AG08395 (cell line): ENCODE measurements around the gene AMOTL1.

Experiments used
- DNase-seq: peaks from one replicate; pipeline ENCODE4 v3.0.0; 2012; ENCODE audit warnings: mixed read lengths, low spot score

Gene AMOTL1, protein sequence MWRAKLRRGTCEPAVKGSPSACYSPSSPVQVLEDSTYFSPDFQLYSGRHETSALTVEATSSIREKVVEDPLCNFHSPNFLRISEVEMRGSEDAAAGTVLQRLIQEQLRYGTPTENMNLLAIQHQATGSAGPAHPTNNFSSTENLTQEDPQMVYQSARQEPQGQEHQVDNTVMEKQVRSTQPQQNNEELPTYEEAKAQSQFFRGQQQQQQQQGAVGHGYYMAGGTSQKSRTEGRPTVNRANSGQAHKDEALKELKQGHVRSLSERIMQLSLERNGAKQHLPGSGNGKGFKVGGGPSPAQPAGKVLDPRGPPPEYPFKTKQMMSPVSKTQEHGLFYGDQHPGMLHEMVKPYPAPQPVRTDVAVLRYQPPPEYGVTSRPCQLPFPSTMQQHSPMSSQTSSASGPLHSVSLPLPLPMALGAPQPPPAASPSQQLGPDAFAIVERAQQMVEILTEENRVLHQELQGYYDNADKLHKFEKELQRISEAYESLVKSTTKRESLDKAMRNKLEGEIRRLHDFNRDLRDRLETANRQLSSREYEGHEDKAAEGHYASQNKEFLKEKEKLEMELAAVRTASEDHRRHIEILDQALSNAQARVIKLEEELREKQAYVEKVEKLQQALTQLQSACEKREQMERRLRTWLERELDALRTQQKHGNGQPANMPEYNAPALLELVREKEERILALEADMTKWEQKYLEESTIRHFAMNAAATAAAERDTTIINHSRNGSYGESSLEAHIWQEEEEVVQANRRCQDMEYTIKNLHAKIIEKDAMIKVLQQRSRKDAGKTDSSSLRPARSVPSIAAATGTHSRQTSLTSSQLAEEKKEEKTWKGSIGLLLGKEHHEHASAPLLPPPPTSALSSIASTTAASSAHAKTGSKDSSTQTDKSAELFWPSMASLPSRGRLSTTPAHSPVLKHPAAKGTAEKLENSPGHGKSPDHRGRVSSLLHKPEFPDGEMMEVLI

DNA sequence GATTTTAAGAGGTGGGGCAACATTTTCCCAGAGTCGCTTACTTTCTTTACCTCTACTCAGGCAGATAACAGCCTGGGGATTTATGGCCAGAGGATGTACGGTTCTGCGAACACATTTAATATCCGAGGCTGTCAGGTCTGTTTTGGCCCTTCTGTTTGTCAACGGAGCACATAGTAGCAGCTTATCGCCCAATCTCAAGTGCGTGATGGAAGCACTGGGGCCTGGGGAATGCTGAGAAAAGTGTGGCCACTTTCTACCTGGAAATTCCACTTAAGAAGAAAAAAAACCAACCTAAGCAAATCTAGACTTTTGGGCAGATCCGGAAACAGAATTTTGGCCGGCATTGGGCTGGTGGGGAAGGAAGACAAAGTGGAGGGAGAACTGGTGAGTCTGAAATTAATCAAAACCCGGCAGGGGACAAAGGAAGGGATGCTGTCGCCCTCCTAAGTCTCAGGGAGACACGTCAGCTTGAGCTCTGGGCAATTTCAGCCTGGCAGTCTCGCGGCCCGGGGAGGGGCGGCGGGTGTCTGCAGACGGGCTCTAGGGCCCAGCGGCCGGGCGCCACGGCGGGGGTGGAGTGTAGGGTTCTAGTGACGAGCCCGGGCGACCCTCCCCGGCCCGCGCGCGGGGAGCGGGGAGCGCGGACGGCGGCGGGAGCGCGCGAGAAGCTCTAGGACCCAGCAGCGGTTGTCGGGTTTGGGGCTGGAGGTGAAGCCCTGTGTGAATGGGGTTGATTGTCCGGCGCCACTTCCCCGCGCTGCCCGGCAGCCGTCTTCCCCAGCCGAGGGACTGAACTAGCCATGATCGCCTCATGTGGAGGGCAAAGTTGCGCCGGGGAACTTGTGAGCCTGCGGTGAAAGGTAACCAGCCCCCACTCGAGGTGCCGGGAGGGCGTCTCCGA is at the start of gene AMOTL1:
Gene AMOTL1, plus strand, starts transcription at position 656 of the 901 bp plus-strand sequence. Its CDS starts 156 bp downstream, at position 812.
- DNase-seq = peak; percentile 85

DNA sequence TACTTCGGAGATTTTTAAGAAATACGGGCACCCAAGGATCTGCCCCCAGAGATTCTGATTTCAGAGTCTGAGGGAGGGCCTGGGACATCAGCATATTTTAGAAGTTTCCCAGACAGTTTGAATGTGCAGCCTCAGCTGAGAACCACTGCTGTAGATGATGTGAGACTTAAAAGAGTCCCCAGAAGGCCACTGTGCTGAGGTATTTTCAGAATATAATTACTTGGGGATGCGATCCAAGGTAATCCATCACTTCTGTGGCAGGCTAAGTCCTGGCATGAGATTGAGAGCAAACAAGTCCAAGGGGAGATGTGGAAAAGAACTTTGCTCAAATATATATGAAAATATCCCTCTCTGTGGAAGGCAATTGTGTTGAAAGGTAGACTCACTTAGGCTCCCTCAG is 48.3 kb upstream of the AMOTL1 start:
- no peak for DNase-seq

DNA sequence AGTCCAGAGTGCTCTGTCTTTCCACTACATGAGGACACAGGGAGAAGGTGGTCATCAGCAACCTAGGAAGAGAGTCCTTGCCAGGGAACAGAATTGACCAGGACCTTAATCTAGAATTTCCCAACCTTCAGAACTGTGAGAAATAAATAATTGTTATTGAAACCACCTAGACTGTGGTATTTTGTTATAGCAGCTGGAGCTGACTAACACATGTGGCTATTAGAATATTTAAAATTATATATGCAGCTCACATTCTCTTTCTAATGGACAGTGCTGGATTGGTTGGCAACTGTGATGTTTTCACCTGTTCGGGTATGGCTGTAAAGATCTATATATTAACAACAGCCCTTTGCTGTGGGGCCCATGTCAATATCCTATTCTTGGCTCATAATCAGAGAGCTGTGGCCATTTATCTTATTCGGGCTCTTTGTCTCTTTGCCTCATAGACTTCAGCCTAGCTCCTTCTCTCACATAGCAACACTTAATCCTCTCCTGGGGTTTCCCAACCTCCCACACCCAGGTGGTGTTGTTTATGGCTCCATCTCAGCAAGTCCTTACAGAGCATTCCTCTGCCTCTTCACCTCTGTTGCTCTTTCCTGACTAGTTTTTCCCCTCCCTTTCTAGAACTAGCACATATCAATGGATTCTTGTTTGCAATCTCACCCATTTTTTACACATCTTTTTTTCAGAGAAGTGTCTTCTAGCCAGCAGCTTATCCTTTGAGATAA is 46.4 kb upstream of the AMOTL1 start:
- no peak for DNase-seq

DNA sequence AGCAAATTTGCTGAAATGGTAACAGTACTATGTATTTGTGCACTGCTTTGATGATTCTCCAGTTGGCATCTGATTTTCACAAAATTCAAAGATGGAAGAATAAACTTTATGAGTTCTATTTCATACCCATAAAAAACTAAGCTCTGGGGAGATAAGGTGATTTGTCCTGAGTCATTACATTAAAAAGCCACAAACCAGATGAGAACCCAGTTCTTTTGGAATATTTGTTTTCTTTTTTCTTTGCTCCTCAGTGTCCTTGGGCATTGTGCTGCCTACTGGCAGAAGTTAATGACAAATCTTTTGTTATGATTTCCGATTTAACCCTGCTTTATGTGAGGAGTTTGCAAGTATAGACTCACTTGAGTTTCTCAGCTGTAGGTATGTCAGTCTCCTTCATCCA is 45.4 kb upstream of the AMOTL1 start:
- no peak for DNase-seq

DNA sequence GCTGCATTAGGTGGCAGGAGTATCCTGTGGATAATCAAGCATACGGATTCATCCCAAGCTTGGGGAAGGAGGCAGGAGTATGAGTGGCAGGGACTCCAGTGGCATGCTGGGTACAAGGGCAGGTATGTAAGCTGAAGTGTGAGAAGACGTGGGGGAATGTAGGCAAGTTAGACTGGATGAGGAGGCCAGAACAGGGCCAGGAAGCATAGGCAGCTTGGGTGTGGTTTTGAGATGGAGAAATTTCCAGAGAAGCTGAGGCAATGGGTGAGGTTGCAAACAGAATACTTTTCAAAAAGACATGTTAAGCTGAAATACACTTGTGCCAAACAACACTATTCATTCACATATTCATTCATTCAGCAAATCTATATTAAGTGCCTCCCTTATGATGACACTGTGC is 43.1 kb upstream of the AMOTL1 start:
- DNase-seq = no peak

DNA sequence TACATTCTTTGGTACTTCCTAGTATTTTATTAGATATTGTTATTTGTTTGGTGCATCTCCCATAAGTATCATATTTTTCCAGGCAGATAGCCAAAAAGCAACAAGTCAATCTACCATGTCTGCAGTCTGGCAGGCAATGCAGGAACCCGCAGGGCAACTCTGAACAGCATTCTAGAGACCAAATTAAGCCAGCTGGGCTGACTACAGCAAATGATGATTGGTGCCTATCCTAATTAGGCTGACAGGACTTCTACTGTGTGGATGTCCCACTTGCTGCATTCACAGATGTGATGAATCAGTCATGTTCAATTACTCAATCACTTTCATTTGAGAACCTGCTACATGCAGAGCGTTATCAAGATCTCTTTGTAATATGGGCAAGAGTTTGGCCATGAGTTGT is 40.3 kb upstream of the AMOTL1 start:
- no peak for DNase-seq

DNA sequence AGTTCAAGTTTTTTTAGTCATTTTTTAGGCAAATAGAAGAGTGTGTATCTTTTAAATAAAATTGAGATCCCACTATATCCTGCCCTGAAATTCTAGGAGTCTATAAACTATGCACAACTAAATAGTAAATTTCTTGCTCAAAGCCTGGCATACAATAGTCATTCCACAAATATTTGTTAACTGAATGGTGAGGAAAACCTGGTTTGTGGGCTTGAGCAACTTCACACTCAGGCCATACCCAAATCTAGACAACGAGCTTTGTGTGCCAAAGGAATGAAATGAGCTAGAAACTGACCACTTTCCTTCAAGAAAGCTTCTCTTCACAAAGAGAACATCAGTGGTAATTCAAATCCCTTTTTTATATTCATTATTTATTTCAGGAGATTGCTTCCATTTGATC is 39.6 kb upstream of the AMOTL1 start:
- DNase-seq = peak; percentile 71

DNA sequence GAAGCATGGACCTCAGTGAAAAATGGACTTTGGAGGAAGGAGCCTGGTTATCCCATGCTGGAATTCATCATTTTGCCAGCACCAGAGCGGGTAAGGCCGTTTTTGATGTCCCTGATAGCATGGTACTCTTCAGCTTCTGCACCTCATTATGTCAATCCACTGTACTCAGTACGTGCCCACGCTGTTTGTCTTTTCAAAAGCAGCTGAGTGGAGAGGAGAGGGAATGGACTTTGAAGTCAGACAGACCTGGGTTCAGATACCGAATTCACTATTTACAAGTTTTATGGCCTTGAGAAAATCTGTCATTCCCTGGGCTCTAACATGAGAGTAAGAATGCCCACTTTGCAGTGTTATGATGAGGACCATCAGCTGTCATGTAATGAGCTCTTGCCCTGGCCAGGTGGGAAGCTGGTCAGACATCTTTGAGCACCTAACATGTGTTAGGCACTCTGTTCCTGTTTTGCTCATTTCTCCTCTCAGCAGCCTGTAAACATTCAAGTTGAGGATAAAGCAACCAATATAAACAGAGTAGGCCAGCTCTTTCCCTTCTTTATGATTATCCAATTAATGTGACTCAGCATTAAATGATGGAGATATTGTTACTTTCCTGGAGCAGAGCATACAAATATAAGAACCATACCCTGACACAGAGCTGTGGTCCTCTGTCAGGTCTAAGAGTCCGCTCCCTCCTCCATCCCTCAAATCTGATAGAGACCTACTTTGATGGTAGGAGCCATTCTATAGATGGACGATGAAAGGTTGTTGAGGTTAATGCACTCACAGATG is 39.0 kb upstream of the AMOTL1 start:
- no peak for DNase-seq

DNA sequence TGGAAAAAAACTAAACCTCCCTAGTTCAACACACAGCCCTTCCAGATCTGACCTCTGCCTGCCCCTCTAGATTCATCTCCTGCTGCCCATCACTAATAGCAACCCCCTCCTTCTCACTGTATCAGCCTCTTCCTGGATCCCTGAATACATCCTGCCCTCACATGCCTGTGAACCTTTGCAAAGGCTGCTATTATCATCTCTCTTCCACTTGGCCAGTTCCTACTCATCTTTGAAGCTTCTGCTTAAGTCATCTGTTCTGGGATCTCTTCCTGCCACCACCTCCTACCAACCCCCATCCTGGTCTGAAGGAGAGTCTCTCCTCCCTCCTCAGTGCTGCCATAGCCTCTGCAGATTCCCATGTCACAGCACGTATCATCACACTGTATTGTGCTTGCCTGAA is 38.0 kb upstream of the AMOTL1 start:
- DNase-seq = no peak

DNA sequence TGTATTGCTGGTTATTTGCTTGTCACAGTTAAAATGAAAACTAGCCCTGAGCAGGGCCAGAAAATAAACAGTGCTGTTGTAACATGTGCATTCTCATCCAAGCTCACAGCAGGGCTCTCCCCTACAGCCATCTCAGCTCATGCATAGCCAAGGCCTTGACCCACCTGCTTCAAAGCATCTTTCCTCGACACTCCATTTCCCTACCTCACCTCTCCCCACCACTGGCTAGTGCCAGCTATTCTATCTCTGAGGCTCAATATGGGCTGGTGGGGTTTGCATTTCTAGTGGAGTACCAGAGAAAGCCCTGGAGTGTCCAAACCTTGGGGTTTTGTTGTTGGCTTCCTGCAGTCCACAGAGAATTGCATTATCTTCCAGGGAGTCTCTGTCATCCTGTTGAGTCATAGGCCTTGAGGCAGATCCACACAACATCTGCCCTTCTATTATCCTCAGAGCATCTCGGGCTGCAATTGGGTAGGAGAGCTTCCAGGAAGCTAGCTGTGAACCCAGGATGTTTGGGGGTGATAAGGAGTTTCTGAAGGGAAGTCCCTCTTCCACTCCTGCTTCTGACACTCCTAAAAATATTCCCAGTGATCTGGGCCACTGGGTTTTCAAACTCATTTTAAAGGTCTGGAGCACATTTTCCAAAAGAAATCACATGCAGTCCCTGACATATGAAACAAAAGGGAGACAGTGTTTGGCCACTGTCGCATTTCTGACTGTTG is 36.1 kb upstream of the AMOTL1 start:
- peak; percentile 93 for DNase-seq

DNA sequence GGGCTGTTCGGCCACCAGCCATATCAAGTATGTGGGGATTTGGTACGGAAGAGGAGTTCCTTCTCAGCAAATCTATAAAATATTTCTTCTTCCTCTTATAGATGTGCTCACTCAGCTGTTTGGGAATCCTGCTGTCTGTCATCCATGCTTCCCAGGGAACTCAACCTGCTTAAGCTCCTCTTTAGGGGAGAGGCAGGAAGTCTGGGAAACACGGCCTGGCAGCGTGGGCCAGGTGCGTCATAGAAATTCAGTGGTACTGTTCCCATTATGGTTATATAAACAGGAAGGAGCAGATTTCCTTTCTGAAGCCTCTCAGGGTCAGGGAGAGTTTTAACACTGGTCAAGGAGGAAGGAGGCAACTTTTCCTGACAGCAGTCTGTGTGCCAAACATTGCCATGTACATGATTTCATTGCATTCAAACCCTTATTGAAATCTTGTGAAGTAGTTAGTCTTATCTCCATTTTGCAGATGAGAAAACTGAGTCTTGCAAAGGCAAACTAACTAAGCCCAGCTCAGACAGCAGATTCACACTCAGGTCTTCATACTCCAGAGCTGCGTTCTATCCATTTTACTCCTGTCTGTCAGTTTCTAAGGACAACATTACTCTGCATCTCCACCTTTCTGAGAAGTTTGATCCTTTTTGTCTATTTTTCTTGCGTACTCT is 35.4 kb upstream of the AMOTL1 start:
- DNase-seq = peak; percentile 39

DNA sequence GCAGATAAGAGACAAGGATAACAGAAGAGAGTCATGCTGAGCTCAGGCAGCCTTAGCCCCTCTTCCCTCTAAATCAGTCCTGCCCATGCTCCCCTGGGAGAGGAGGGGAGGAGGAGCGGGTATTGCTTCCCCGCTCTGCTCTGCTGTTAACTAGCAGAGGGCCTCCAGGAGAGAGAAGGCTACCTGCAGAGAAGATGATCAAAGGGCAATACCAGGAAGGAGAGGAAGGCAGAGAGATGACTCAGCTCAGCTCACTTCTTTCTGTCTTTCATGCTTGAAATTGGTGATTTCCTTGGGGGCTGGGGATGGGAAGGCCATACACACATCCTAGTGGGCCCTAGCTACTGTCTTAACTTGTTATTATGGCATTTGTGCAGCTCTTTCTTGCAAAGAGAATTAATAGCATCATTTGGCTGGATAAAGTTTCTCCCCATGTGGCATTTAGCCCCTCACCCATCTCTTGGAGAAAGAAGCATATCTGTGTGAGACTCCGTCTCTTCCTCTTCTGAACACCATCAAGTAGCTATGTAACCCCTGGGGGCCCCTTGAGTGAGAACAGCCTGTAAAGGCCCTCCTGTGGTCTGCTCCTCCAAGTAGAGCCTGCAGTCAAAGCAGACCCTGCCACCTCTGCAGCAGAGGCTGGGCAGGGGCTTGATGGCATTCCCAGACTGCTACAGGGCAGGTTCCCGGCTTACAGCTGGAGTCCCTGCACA is 33.4 kb upstream of the AMOTL1 start:
- DNase-seq = no peak

DNA sequence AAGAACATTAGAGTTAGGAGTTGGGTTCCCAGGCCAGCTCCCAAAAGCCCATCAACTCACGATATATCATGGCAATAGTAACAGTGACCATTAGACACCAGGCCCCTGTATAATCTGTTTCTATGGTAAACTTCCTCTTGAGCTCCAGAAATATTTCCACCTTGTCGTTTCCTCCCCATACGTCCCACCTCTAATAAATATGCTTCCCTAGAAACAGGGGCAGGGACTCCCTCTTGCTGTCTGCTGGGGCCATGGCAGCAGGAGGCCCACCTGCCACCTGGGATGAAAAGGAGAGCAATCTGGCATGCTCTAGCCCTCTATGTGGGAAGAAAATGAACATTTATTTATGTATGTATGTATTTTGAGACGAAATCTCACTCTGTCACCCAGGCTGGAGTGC is 32.2 kb upstream of the AMOTL1 start:
- DNase-seq = no peak

DNA sequence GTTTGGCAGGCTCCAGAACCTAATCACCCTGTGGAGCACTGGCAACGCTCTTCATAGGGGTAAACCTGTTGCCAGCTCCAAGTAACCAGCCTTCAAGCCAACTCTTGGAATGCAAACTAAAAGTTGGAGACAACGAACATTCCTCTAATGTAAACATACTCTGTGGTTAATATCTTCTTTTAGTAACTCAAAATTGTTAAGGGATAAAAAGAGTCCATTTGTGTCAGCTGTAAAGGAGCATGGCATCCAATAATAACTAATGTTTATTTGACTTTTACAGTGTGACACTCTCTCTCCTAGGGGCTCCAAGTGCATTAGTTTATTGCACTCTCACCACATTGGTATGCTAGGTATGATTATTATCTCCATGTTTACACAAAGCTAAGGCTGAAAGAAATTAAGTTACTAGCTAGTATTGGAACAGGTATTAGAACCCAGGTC is 31.0 kb upstream of the AMOTL1 start:
- DNase-seq = no peak

DNA sequence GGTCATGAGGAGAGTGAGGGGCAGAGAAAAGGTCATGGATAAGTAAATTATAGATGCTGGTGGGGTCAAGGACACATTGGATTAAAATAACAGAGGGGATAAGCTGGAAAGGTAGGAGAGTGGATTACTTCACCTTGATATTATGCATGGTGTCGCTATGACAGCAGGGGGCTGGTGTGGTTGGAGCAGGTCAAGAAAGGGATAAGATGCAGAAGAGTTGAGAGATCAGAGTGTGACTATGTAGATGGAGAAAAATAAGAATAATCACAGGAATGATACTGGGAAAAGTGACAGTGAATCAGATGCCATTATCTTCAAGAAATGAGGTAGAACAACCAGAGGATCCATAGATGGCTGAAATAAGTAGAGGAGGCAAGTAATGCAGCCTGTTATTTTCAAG is 29.4 kb upstream of the AMOTL1 start:
- no peak for DNase-seq

DNA sequence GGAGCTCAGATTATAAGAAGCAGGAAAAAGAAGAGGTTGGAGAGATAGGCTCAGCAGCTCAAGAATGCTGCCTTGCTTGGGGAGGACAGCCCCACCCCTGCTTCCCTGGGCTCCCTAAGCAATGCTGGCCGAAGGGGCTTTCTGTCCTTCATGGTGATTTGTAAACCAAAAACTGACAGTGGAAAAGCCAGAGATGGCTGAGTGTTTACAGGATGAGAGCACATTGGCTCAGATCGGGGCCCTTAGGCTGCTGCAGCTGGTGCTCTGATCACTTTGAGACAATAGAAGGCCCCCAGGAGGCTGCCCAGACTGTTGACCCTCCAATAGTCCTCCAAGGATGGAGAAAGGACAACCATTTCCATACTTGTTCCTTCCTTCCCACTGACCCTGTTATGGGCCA is 28.8 kb upstream of the AMOTL1 start:
- DNase-seq = no peak

DNA sequence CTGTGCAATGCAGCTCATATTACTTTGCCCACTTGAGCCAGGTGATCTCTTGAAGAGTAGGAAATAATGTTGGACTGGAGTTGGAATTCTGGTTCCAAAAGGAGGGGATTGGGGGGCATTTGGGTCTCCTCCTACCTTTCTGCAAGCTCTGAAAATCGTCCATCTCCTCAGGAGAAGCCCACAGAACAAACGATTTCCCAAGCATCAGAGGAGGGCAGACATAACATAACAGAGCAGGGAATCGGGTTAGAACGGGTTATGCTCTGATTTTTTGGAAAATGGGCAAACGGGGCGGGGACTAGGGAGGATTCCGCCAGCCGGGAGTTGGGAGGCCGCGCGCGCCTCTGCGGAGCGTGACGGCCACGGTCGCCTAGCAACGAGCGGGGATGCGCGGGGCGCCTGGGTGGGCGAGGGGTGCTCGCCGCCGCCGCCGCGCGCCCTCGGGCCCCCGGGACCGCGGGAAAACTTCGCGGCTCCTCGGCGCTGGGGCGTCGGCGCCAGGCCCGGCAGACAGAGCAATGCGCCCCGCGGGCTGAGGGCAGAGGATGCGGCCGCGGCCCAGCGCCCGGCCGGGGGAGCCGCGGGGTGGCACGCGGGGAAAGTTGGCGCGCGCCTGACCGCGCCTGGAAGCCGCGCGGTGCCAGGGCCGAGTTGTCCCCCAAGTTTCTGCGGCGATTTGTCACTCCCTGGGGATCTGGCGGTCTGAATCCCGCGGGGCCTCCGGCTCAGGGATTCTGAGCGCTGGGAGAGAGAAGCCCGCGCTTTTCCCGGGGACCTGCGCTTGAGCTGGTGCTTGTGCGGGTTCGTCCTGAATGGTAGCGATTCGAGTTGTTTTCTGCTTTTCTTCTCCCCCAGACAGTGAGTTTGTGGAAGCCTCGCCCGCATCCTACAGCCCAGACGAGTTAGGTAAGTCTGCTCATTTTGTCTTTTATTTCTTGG is 27.8 kb upstream of the AMOTL1 start:
- peak; percentile 69 for DNase-seq
